Right forelimb (tissue), 1 donor: Measurements from ENCODE around the gene PHLDB3.
"Not testable (repeated sequence)": the region's sequence is repeated elsewhere in the genome, so short reads cannot be mapped to it uniquely, and the experiment has no call there.

ENCODE experiments used
- DNase-seq: peaks from one replicate; pipeline ENCODE4 v3.0.0-alpha.2; 2018

PHLDB3 gene

DNA sequence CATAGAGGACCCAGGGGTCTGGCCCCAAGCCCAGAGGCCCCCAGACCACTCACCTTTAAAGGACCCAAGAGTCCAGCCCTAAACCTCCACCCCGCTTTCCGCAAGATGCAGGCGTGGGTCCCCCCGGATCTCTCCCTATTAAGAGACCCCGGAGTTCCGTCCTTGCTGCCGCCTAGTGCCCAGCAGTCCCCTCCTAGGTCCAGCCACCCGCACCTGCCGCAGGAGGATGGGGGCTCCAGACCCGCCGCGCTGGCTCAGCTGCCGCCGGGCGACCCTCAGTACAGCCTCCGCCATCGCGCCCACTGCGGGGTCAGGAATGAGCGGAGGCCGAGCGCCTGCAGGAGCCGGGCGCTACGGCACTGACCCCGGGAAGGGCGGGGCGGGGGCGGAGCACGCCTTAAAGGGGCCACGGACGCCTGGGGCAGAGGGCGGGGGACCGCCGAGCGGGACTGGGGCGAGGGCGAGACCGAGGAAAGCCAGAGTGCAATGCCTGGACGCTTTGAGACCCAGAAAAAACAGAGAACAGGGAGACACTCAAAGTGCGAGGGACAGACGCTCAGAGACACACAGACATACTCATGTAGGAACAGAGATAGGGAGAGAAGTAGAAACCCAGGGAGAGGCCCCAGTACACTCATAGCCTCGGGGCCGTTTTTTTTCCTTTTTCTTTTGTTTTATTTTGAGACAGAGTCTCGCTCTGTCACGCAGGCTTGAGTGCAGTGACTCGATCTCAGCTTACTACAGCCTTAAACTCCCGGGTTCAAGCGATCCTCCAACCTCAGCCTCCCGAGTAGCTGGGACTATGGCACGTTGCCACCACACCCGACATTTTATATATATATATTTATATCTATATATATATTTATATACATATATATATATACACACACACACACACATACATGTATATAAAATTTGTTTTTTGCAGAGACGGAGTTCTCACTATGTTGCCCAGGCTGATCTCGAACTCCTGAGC is 22.6 kb upstream of the PHLDB3 start, which contains the start of gene ETHE1:
ETHE1 (minus strand) TSS at position 318 of the 976 bp plus-strand sequence; CDS start at position 294, 24 bp downstream.
- peak; percentile 88 for DNase-seq

DNA sequence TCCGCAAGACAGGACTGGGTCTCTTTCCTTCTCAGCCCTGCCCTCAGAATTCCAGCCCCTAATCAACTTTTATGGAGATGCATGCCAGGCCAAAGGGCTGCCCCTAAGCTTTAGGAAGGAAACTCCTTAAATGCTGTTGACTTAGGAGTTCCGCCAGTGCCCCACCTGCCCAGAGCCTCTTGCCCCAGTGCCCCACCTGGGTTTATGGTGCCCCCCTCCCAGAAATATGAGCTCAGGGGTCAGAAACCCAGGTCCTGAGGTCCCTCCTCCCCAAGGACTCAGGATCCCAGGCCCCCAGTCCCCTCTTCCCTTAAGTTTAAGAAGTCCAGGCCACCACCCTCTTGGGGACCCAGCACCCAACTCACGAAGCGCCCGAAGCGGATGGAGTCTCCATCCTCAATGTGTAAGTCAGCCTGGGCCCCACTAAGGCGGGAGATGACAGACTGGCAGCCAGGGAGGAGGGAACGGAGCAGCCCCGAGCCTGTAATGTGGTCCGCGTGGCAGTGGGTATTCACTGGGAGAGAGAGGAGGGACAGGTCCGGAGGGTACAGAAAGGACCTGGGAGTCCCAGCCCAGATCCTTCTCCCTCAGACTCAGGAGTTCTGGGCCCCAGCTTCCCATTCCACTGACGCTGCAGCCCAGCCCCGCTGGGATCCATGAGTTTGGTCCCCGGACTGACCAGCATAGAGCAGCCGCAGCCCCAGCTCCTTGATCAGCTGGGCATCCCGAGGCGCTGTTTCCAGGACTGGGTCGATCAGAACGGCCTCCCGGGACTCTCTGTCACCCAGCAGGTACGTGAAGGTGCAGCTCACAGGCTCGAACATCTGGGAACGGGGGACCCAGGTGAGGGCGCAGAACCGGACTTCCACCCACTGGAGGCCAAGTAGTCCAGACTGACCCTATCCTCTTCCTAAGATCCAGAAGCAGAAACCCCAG is 21.6 kb upstream of the PHLDB3 start:
- no peak for DNase-seq

DNA sequence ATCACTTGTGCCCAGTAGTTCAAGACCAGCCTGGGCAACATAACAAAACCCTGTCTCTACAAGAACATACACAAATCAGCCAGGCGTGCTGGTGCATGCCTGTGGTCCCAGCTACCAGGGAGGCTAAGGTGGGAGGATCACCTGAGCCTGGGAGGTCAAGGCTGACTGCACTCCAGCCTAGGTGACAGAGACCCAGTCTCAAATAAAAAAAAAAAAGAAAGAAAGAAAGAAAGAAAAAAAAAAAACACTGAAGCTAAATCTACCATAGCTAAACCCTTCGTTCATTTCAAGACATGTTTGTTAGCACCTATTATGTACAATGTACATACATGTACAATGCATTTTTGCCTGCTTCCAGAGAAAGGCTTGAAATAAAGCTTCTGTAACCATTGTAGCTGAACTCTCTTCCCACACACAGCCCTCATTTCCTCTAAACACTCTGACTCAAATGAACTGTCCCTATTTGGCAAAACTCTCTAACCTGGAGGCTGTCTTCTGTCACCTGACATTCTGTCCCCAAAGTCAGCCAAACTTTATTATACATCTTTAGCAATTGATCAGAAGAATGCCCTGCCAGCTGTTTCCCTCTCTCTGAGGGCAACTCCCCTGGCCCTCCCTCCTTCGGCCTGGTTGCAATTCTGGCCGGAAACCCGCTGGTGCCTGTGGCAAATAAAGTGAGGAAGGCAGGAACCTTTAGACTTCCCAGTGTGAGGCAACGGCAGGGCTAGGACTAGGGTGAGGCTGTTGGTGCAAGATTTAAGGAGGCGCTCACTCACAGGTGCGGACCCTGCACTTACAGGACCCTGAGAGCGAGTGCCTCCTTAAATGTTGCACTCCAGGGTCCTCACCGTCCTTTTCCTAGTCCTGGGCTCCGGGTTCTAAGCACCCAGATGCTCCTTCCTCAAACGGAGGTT is 20.6 kb upstream of the PHLDB3 start:
- peak; percentile 50 for DNase-seq

DNA sequence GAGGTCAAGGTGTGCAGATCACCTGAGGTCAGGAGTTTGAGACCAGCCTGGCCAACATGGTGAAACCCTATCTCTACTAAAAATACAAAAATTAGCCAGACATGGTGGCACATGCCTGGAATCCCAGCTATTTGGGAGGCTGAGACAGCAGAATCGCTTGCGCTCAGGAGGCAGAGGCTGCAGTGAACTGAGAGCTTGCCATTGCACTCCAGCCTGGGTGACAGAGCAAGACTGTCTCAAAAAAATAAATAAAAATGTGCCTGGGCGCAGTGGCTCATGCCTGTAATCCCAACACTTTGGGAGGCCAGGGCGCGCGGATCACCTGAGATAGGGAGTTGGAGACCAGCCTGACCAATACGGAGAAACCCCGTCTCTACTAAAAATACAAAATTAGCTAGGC is 19.1 kb upstream of the PHLDB3 start:
- not testable (repeated sequence) for DNase-seq

DNA sequence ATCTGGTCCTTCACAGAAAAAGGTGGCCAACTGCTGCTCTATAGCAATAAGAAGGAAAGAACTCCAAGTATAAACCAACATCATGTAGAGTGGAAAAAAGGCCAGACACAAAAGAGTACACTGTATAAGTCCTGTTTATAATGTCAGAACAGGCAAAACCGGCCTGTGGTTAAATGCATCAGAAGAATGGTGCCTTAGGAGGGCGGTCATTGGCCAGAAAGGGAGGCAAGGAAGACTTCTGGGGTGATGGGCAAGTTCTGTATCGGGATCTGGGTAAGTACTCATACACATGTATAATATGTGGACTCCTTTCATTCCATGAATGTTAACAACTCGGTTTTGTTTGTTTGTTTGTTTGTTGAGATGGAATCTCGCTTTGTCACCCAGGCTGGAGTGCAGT is 18.4 kb upstream of the PHLDB3 start:
- no peak for DNase-seq

DNA sequence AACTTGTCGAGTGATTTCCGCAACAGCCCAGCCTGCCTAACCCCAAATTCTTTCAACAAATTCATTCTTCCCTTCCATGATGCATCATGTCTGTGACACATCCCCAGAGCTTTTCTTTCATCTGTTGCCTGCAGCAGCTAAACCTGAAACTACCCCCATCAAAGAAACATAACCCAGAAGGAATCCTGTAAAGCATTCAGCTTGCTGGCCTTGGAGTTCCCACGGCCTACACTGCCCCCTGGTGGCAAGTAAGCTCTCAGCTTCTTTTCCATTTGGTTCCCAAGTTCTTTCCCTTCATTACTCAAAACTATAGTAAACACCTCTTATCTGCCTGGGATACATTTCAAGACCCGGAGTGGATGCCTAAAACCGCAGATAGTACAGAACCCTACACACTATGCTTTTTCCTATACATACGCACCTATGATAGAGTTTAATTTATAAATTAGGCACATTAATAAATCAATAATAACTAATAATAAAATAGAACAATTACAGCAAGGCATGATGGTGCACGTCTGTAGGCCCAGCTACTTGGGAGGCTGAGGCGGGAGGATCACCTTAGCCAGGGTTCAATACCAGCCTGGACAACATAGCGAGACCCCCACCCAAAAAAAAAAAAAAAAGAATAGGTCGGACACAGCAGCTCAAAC is 15.0 kb upstream of the PHLDB3 start:
- DNase-seq, result peak; percentile 89

DNA sequence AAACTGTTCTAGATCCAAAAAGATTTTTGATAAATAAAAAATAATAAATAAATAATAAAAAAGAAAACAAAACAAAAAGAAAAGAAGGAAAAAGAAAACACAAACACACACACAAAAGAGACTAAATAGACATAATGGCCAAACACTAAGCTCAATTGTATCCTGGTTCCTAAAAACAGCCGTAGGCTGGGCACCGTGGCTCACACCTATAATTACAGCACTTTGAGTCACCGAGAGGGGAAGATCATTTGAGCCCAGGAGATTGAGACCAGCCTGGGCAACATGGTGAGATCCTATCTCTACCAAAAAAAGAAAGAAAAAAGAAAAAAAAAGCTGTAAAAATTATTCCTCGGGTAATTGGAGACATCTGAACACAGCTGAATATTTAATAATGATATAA is 13.5 kb upstream of the PHLDB3 start:
- DNase-seq, result no peak

DNA sequence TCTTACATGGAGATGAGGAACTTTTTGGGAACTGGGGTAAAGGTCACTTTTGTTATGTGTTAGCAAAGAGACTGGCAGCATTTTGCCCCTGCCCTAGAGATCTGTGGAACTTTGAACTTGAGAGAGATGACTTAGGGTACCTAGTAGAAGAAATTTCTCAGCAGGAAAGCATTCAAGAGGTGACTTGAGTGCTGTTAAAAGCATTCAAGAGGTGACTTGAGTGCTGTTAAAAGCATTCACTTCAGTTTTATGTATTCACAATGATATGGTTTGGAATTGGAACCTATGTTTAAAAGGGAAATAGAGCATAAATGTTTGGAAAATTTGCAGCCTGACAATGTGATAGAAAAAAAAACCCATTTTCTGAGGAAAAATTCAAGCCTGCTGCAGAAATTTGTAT is 7.9 kb upstream of the PHLDB3 start:
- DNase-seq, result not testable (repeated sequence)

DNA sequence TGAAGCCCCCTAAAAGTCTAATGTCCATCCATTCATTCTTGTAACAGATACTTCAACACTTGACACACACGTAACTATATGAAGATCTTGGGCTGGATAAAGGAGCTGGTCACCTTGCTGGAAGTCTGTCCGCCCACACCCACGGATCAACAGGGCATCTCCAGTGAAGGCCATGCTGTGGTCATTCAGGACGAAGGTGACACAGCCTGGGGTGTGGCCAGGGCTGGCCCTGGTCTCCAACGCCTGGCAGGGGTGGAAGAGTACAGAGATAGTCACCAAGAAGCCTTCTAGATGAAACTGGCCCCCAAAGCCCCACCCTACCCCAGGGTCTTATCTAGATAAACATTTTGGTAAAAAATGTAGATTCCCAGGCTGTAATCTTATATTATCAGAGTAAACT is 6.8 kb upstream of the PHLDB3 start:
- DNase-seq, result no peak

DNA sequence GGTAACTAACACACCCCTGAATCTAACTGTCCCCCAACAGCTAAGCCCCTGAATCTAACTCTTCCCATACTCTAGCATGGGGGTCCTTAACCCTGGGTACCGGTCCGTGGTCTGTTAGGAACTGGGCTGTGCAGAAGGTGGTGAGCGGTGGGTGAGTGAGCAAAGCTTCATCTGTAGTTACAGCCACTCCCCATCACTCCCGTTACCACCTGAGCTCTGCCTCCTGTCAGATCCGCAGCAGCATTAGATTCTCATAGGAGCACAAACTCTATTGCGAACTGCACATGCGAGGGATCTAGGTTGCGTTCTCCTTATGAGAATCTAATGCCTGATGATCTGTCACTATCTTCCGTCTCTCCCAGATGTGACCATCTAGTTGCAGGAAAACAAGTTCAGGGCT is 6.2 kb upstream of the PHLDB3 start:
- no peak for DNase-seq

DNA sequence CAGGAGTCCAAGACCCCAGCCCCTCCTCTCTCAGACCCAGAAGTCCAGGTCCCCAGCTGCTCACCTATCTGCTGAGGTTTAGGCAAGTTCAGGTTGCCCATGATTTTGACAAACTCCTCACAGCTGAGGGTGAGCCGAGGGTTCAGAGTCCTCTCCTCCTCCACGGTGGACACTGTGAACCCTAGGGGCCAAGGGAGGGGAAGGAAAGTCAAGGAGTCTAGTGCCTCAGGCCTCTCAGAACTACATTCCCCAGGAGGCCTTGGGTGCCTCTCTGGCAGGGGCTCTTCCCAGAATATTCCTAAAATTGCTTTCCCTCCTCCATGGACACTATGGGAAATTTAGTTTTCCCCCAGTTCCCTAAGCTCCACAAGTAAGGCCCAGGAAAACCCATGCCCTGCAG is 3.3 kb upstream of the PHLDB3 start:
- no peak for DNase-seq

DNA sequence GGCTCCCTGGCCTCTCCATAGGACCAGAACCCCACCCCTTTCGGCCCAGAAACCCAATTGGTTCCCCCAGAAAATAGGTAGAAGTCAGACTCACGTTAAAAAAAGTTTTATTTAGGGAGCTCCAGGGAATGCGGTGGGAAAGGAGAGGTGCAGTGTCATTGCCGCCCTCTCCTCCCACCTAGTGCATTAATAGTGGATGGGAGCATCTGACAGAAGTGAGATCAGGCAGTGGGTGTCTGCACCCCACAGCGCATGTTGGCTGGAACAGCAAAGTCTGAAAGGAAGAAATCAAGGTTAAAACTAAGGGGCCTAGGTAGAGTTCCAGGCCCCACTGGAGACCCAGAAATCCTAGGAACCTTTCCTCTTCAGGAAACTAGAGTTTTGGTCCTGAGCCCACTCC is 2.1 kb upstream of the PHLDB3 start:
- no peak for DNase-seq

DNA sequence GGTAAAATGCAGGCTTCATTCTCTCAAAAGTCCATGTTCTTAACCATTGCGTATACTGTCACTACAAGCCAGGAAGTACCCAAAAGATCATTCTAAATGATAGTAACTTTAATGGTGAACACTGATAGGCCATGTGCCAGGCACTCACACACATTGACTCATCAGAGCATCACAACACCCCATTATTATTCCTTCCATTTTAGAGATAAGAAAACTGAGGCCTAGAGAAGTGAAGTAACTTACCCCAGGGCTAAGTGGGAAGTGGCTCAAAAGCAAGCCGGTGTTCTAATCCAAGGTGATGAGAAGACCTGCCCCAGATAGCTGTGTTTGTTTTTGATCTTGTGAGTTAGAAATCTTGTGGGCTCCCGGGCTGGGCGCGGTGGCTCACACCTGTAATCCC is 1.4 kb upstream of the PHLDB3 start:
- no peak for DNase-seq

DNA sequence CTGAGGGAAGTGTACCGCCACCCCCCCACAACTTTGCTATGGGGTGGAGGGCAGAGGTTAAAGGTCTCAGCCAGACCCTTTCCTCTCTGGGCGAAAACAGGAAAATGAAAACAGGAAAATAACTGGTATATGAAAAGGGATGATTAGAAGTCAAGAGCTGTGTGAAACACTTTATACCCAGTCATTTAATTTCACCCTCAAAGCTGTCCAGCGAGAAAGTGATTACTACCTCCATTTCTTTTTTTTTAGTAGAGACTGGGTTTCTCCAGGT is 575 bp upstream of the PHLDB3 start:
- DNase-seq, result no peak

DNA sequence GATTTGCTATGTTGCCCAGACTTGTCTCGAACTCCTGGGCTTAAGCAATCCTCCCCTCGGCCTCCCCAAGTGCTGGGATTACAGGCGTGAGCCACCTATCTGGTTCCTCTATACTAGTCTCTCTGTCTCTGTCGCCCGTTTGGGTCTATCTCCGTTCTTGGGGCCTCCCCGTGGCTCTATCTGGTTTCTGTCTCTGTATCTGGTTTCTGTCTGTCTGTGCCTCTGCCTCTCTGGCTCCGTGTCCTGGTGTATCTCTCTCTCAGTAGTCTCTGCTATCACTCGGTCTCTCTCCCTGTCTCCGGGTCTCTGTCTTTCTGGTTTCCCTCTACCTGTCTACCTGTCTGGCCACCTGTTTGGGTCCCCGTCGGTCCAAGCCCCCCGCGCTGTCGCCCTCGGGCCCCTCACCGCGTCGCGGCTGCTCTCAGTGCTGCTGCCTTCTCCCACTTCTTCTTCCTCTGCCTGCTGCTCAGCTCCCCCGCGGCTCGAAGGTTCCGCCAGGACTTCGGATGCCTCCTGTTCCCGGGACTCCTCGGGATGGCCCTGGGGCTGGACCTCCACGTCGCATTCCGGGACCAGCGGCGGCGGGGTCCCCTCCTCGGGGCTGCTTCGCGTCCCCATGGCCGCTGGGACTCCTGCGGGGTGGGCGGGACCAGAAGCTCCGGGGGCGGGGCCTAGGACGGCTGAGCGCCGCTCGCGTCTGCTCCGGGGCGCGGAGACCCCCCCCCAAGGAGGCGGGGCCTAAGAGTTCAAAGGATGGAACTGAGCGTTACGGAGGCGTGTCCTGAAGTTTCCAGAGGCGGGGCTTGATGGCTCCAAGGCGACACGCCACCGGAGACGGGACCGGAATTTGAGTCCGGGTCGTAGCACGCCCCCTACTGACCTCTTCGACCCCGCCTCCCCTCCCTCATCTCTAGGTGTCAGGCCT is 783 bp downstream of the PHLDB3 start:
- DNase-seq, result peak; percentile 95

DNA sequence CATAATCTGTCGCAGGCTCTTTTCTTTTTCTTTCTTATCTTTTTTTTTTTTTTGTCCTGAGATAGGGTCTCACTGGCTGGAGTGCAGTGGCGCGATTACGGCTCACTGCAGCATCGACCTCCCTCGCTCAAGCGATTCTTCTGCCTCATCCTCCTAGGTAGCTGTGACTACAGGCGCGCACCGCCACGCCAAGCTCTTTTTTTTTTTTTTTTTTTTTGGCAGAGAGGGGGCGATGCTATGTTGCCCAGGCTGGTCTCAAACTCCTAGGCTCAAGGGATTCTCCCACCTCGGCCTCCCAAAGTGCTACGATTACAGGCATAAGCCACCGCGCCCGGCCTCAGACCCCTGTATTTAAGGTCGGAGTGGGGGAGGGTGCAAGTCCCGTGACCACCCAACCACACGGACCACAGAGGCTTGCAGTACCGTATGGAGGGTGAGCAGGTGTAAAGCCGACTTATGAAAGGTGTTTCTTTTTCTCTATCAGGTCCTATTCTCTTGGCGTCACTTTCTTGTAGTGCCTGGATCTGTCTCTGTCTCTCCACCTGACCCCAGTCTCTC is 2.0 kb downstream of the PHLDB3 start:
- no peak for DNase-seq

DNA sequence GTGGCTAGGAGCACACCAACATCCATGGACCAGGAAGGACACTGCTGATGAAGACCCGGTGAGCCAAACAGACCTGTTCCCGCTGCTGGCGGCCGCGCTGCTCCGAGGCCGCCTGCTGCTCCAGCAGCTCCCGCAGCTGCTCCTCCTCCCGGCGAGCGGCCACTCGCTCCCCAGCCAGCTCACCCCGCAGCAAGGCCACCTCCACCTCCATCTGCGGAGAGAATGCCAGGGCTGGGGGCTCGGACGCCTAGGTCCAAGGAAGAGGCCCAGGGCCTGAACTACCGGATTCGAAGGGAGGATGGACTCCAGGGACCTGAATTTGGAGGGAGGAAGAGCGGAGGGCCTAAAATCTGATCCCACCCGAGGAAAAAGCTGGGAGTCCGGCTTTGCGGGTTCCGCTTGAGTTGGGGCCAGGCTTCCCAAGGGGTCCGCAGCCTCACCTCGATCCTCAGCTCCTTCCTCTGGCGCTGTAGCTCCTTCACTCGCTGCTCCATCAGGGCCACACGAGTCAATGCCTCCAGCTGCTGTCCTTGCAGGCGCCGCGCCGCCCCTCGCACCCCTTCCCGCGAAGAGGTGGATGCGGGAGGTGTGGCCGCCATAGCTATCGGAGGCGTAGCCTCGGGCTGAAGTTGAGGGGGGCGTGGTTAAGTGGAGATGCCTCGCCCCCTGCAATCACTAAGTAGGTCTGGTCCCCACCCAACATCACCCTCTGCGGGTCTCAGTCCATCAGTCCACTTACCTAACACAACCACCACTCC is 2.7 kb downstream of the PHLDB3 start:
- DNase-seq, result no peak

DNA sequence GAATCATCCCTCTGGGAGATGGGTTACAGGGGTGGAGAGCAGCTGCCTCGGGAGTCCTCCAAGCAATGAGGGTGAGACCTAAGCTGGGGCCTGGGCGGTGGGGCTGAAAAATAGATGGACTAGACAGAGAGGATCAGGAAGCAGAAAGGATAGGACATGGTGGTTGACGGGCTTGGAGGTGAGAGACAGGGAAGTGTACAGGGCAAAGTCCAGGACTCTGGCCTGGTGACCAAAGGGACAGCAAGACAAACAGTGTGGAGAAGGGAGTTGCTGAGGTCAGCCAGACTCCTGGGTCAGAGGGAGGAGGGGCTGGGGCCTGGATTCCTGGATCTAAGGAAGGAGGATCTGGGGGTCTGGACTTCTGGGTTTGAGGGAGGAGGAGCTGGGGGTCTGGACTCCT is 5.5 kb downstream of the PHLDB3 start:
- DNase-seq, result no peak

DNA sequence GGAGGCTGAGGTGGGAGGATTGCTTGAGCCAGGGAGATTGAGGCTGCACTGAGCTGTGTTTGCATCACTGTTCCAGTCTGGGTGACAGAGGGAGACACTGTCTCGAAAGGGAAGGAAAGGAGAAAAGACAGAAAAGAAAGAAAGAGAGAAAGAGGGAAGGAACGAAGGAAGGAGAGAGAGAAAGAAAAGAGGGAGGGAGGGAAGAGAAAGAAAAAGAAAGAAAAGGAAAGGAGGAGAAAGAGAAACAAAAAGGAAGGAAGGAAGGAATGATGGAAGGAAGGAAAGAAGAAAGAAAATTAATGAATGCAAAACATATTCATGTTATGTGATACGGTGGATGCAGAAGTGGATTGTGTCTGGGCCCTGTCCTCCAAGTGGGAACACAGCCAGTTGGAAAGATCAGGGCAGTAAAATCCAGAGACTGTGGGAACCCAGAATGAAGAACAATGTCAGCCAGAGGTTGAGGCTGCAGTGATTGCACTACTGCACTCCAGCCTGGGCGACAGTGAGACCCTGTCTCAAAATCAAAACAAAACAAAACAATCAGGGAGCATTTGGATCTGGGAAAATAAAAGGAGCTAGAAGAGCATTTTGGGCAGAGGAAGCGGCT is 6.2 kb downstream of the PHLDB3 start:
- DNase-seq, result no peak
